GM12872 (cell line): Measurements from ENCODE around the gene ITPRIP.

Source experiments
- TF ChIP-seq, protein P1 (sequence below): IDR thresholded peaks from 3 replicates; pipeline ENCODE4 v1.5.1; 2011; ENCODE audit warnings: low read depth, mild to moderate bottlenecking, low read length, moderate library complexity; ENCODE audit not compliant: insufficient read depth

The ITPRIP gene

DNA sequence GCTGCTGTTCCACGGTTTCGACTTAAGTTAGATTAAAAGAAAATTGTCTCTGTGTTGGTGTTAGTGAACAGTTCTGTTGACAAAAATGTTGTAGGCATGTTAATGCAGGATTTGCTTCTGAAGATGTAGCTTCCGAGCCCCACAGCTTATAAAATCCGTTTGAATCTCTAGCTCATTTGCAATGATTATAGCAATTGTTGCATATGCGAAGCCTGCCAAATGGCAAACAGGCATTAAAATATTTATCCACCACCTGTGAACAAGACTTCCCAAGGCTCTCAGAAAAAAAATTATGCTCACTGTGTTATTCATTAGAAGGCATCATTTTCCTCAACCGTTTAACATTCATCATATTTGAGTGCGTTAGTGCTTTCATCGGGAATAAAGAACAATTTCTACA is 29.6 kb upstream of the ITPRIP start:
- TF ChIP-seq, protein P1, sequence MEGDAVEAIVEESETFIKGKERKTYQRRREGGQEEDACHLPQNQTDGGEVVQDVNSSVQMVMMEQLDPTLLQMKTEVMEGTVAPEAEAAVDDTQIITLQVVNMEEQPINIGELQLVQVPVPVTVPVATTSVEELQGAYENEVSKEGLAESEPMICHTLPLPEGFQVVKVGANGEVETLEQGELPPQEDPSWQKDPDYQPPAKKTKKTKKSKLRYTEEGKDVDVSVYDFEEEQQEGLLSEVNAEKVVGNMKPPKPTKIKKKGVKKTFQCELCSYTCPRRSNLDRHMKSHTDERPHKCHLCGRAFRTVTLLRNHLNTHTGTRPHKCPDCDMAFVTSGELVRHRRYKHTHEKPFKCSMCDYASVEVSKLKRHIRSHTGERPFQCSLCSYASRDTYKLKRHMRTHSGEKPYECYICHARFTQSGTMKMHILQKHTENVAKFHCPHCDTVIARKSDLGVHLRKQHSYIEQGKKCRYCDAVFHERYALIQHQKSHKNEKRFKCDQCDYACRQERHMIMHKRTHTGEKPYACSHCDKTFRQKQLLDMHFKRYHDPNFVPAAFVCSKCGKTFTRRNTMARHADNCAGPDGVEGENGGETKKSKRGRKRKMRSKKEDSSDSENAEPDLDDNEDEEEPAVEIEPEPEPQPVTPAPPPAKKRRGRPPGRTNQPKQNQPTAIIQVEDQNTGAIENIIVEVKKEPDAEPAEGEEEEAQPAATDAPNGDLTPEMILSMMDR, result no peak

DNA sequence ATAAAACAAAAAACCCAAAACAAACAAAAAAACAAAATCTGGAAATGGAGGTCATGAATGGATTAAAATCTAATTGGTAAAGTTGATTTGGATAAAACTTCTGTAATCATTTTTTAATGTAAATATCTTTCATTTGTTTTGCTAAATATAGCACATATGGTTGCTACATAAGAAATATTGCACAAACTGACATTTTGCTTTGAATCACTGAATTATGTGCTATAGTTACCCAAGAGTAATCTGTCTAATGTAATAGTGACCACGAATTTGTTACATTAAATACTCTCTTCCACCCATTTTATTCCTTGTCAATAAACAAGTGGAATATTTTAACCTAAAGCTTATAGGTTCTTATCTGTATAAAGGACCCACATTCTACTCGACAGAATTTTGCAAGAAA is 21.5 kb upstream of the ITPRIP start:
- TF ChIP-seq, protein P1, result no peak

DNA sequence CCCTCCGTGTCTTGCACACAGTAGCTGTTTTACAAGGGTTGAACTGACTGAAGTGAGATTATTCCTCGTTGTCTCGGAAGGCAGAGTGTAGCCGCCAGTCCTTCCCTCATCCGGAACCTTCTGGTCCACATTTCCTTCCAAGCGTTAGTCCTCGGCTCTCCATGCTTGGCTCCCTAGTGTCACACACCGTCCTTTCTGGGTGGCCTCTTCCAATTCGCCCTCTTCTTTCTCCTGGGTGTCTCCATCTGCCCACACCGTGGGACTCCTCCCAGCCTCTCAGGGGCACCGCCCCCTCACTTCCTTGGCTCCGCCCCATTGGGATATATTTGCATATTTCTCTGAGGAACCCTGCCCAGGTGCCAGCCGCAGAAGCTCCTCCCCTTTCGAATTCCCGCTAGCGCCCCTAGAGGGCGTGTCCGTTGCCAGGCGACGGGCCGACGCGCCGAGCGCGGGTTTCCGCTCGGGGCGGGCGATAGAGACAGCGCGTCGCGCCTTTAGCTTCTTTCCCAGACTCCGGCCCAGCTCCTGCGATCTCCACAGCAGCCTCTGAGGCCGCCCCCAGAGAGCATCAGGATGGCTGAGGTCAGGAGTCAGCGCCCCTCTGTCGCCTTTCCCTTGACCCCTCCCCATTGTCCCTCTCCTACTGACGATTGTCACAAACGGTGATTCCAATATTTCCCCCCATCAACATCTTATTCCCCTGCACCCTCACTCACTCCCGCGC is 15.2 kb upstream of the ITPRIP start, which contains the start of gene CFAP58:
Gene CFAP58, plus strand, starts transcription at position 509 of the 724 bp plus-strand sequence. Its CDS starts 65 bp downstream, at position 574.
- TF ChIP-seq, protein P1, result peak; percentile 80

GRCh38 chr10:104351919-104352318 is 13.7 kb upstream of the ITPRIP start:
- TF ChIP-seq, protein P1, result no peak

DNA sequence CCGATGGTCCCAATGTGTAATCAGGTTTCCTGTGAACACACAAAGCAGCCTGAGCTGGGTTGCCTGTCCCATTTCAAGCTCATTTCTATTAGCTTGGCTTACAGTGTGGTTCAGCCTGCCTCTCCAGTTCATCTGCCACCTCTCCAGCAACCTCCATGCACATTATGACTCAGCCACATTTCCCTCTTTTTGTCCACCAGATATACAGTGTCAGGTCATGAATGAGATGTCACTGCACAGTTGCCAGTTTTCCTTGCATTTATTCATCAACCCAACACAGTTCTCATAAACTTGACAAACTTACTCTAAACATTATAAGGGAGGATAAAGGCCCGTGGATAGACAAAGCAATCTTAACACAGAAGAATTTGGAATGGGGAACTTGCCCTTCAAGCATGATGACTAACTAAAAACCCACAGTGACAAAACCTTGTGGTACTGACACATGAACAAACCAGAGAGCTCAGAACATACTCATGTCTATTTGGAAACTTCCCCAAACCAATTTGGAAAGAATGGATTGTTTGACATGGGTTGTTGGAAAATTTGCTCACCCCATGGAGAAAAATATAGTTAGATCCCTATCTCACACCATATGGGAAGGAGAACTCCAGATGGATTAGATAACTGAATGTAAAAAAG is 12.9 kb upstream of the ITPRIP start:
- TF ChIP-seq, protein P1, result no peak

DNA sequence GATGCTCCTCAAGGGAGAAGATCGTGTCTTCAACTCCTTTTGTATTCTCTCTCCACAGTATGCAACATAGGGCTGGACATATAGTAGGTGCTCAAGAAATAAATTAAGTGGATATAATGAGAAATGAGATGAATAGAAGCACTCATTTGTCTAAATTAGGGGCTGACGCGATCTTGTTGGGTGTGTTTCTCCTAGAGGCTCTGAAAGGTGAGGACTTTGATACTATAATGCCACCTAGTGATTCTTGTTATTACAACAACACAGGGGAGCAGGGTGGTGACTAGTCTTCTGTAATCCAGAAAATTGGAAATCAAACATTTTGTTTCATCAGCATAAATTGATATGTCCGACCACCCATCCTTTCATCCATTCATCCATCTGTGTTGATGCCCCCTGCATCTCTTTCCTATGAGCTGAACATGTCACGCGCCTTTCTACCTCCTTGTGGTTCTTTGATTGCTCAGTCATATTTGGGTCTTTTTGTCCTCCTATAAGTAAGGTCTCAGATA is 11.9 kb upstream of the ITPRIP start:
- TF ChIP-seq, protein P1, result peak; percentile 56; the same call in 2 of the 3 replicates

- TF ChIP-seq, protein P1, result no peak
Measured at GRCh38 chr10:104349623-104350126, 11.4 kb upstream of the ITPRIP start.
